K562 (cell line): ENCODE data around the gene ST6GAL1. TPM values are rescaled to one million over a fixed set of nuclear protein-coding genes. Genes with fewer than 3 reads are reported as not detected.

ENCODE experiments used
- ATF1 ChIP-seq, 2 experiments: fragments of 450-650 bp in 1 of 2; IDR thresholded peaks; 2 replicates each; pipeline ENCODE4 v1.6.1; 2016; ENCODE audit warnings: missing compliant biosample characterization in 1 of 2, missing genetic modification characterization in 1 of 2
- EHMT2 ChIP-seq: fragments of 450-650 bp; IDR thresholded peaks from 2 replicates; pipeline ENCODE4 v1.6.1; 2018; ENCODE audit warnings: antibody characterized with exemption
- JUNB ChIP-seq: fragments of 450-650 bp; formaldehyde crosslinking; conservative IDR thresholded peaks from 2 replicates; pipeline ENCODE4 v1.4.0; 2020; ENCODE audit warnings: mild to moderate bottlenecking
- KAT2B ChIP-seq: IDR thresholded peaks from one replicate; pipeline ENCODE4 v1.6.1; 2012; ENCODE audit warnings: low read depth, mild to moderate bottlenecking, control low read depth, inconsistent platforms, low read length, moderate library complexity
- PRPF4 ChIP-seq: fragments of 200-400 bp; formaldehyde crosslinking; IDR thresholded peaks from one replicate; pipeline ENCODE4 v1.6.1; 2017; ENCODE audit warnings: low read length, low read depth, mild to moderate bottlenecking; ENCODE audit not compliant: insufficient read depth, poor library complexity, severe bottlenecking
- TAF7 ChIP-seq: fragments of 450-650 bp; IDR thresholded peaks from 2 replicates; pipeline ENCODE4 v1.6.1; 2016; ENCODE audit warnings: missing genetic modification characterization, missing compliant biosample characterization
- TEAD1 ChIP-seq, 2 experiments: fragments of 450-650 bp in 1 of 2; sonication (generic) in 1 of 2; formaldehyde crosslinking; IDR thresholded peaks; 2 replicates each; pipeline versions ENCODE4 v1.4.0 to v1.8.0; 2020 to 2022; ENCODE audit warnings: mild to moderate bottlenecking in 2 of 2, missing genetic modification reagents in 1 of 2
- XRCC5 ChIP-seq: fragments of 200-400 bp; formaldehyde crosslinking; IDR thresholded peaks from 2 replicates; pipeline ENCODE4 v1.6.1; 2017; ENCODE audit warnings: low read depth, mild to moderate bottlenecking, low read length
- ZNF140 ChIP-seq: fragments of 250-450 bp; sonication (Bioruptor Pico); IDR thresholded peaks from 2 replicates; pipeline ENCODE4 v1.8.0; 2021; ENCODE audit warnings: moderate library complexity, mild to moderate bottlenecking, inconsistent platforms
- ZNF224 ChIP-seq: sonication (generic); formaldehyde crosslinking; IDR thresholded peaks from 2 replicates; pipeline ENCODE4 v1.8.0; 2022; ENCODE audit warnings: mild to moderate bottlenecking, missing genetic modification reagents
- ZNF239 ChIP-seq: fragments of 250-450 bp; sonication (Bioruptor Pico); IDR thresholded peaks from 2 replicates; pipeline ENCODE4 v1.4.0; 2020; ENCODE audit warnings: mild to moderate bottlenecking
- ZNF717 ChIP-seq: fragments of 250-450 bp; sonication (Bioruptor Pico); IDR thresholded peaks from 2 replicates; pipeline ENCODE4 v1.5.0; 2021
- ZNF780A ChIP-seq: fragments of 250-450 bp; sonication (Bioruptor Pico); IDR thresholded peaks from 2 replicates; pipeline ENCODE4 v1.5.0; 2021; ENCODE audit warnings: mild to moderate bottlenecking
- polyA plus RNA-seq, 8 experiments: library from polyadenylated mRNA; depleted of rRNA in 4 of 8; stranded (reverse) in 5 of 8; unstranded in 3 of 8; fragments of >200 nt; fragmentation: Nextera tagmentation in 2 of 8; fragmentation: Illumina TruSeq in 1 of 8; extraction: Ambion mirVana in 2 of 8; extraction: Trizol in 1 of 8; gene quantifications; 2 replicates each; pipeline versions ENCODE4 v1.2.1 to v1.2.3, GENCODE V29; 2011 to 2014; ENCODE audit warnings: inconsistent platforms in 1 of 8, missing spikeins in 1 of 8
- total RNA-seq, 7 experiments: library from RNA; depleted of rRNA in 6 of 7; stranded (reverse); fragments of >200 nt in 6 of 7; fragmentation: Illumina TruSeq in 2 of 7; extraction: Trizol in 2 of 7; gene quantifications; 2 replicates each; pipeline versions ENCODE4 v1.2.1 to v1.2.3, GENCODE V29; 2011 to 2021; ENCODE audit warnings: low replicate concordance in 1 of 7
- TF ChIP-seq, protein P1 (sequence below): sonication (generic); formaldehyde crosslinking; IDR thresholded peaks from 2 replicates; pipeline ENCODE4 v1.8.1; 2022; ENCODE audit warnings: missing genetic modification reagents
- TF ChIP-seq, protein P2 (sequence below): fragments of 250-450 bp; sonication (Bioruptor Pico); IDR thresholded peaks from 2 replicates; pipeline ENCODE4 v1.5.0; 2020; ENCODE audit warnings: mild to moderate bottlenecking, borderline replicate concordance
- TF ChIP-seq, protein P3 (sequence below): fragments of 450-650 bp; formaldehyde crosslinking; IDR thresholded peaks from 2 replicates; pipeline ENCODE4 v1.4.0; 2022; ENCODE audit warnings: mild to moderate bottlenecking, moderate library complexity
- TF ChIP-seq, protein P4 (sequence below): fragments of 450-650 bp; IDR thresholded peaks from 2 replicates; pipeline ENCODE4 v1.6.1; 2016; ENCODE audit warnings: missing biosample characterization, missing genetic modification characterization
- TF ChIP-seq, protein P5 (sequence below): fragments of 250-450 bp; sonication (Bioruptor Pico); IDR thresholded peaks from 2 replicates; pipeline ENCODE4 v1.9.0; 2021; ENCODE audit warnings: mild to moderate bottlenecking
- TF ChIP-seq, protein P6 (sequence below): sonication (generic); formaldehyde crosslinking; IDR thresholded peaks from 2 replicates; pipeline ENCODE4 v1.8.0; 2023; ENCODE audit warnings: mild to moderate bottlenecking, missing genetic modification reagents

The ST6GAL1 gene
- total and polyA plus RNA-seq, 9 of the 15 experiments (the other 6 are each of a cell fraction or from before 2014, with no cell fraction given): 31.9 to 145 (median 71.0) TPM

DNA sequence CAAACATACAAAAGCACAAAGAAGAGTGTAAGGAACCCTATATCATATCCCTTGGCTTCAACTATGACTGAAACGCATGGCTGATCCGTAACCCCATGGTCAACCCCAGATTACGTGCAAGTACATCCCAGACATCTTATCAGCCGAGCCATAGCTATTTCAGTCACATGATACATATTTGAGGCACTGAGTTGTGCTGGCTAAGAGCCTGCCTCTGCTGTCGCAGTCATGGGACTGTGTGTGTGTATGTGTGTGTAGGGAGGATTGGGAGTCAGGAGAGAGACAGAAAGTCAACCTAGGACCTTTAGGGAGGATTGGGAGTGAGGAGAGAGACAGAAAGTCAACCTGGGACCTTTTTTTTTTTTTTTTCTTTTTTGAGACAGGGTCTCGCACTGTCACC, 8.4 kb downstream of the ST6GAL1 start (continued):
- TF ChIP-seq ATF1 (CRISPR knock-in tag; IDR thresholded peaks at IDR 0.05): no peak
- TF ChIP-seq ATF1 (tag; IDR thresholded peaks at IDR 0.05): peak; percentile 76
- TF ChIP-seq, protein P1, sequence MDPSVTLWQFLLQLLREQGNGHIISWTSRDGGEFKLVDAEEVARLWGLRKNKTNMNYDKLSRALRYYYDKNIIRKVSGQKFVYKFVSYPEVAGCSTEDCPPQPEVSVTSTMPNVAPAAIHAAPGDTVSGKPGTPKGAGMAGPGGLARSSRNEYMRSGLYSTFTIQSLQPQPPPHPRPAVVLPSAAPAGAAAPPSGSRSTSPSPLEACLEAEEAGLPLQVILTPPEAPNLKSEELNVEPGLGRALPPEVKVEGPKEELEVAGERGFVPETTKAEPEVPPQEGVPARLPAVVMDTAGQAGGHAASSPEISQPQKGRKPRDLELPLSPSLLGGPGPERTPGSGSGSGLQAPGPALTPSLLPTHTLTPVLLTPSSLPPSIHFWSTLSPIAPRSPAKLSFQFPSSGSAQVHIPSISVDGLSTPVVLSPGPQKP (CRISPR knock-in tag): no peak
- TF ChIP-seq, protein P2, sequence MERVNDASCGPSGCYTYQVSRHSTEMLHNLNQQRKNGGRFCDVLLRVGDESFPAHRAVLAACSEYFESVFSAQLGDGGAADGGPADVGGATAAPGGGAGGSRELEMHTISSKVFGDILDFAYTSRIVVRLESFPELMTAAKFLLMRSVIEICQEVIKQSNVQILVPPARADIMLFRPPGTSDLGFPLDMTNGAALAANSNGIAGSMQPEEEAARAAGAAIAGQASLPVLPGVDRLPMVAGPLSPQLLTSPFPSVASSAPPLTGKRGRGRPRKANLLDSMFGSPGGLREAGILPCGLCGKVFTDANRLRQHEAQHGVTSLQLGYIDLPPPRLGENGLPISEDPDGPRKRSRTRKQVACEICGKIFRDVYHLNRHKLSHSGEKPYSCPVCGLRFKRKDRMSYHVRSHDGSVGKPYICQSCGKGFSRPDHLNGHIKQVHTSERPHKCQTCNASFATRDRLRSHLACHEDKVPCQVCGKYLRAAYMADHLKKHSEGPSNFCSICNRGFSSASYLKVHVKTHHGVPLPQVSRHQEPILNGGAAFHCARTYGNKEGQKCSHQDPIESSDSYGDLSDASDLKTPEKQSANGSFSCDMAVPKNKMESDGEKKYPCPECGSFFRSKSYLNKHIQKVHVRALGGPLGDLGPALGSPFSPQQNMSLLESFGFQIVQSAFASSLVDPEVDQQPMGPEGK (CRISPR knock-in tag): no peak
- TF ChIP-seq, protein P3, sequence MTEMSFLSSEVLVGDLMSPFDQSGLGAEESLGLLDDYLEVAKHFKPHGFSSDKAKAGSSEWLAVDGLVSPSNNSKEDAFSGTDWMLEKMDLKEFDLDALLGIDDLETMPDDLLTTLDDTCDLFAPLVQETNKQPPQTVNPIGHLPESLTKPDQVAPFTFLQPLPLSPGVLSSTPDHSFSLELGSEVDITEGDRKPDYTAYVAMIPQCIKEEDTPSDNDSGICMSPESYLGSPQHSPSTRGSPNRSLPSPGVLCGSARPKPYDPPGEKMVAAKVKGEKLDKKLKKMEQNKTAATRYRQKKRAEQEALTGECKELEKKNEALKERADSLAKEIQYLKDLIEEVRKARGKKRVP (CRISPR knock-in tag): peak; percentile 50; the same call in 1 of the 2 replicates
- no peak for TF ChIP-seq ZNF780A (CRISPR knock-in tag)
- TF ChIP-seq KAT2B: no peak
- TF ChIP-seq ZNF224 (CRISPR knock-in tag): no peak
- no peak for TF ChIP-seq ZNF717
- TF ChIP-seq TEAD1 (CRISPR knock-in tag; IDR thresholded peaks at IDR 0.05): peak in 1 of 2 experiments; percentile 94; a peak in 2 of 4 replicates
- TF ChIP-seq, protein P4, sequence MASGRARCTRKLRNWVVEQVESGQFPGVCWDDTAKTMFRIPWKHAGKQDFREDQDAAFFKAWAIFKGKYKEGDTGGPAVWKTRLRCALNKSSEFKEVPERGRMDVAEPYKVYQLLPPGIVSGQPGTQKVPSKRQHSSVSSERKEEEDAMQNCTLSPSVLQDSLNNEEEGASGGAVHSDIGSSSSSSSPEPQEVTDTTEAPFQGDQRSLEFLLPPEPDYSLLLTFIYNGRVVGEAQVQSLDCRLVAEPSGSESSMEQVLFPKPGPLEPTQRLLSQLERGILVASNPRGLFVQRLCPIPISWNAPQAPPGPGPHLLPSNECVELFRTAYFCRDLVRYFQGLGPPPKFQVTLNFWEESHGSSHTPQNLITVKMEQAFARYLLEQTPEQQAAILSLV: 0 out of 2 replicates have a peak, but pooled peaks have one; percentile 42
- TF ChIP-seq ZNF239 (CRISPR knock-in tag): peak; percentile 74
- TF ChIP-seq ZNF140: no peak
- TF ChIP-seq, protein P5, sequence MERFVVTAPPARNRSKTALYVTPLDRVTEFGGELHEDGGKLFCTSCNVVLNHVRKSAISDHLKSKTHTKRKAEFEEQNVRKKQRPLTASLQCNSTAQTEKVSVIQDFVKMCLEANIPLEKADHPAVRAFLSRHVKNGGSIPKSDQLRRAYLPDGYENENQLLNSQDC (CRISPR knock-in tag): no peak
- TF ChIP-seq XRCC5: no peak
- TF ChIP-seq PRPF4: no peak
- no peak for TF ChIP-seq JUNB (CRISPR knock-in tag)
- TF ChIP-seq EHMT2: peak; percentile 78
- TF ChIP-seq TAF7: no peak
- TF ChIP-seq, protein P6, sequence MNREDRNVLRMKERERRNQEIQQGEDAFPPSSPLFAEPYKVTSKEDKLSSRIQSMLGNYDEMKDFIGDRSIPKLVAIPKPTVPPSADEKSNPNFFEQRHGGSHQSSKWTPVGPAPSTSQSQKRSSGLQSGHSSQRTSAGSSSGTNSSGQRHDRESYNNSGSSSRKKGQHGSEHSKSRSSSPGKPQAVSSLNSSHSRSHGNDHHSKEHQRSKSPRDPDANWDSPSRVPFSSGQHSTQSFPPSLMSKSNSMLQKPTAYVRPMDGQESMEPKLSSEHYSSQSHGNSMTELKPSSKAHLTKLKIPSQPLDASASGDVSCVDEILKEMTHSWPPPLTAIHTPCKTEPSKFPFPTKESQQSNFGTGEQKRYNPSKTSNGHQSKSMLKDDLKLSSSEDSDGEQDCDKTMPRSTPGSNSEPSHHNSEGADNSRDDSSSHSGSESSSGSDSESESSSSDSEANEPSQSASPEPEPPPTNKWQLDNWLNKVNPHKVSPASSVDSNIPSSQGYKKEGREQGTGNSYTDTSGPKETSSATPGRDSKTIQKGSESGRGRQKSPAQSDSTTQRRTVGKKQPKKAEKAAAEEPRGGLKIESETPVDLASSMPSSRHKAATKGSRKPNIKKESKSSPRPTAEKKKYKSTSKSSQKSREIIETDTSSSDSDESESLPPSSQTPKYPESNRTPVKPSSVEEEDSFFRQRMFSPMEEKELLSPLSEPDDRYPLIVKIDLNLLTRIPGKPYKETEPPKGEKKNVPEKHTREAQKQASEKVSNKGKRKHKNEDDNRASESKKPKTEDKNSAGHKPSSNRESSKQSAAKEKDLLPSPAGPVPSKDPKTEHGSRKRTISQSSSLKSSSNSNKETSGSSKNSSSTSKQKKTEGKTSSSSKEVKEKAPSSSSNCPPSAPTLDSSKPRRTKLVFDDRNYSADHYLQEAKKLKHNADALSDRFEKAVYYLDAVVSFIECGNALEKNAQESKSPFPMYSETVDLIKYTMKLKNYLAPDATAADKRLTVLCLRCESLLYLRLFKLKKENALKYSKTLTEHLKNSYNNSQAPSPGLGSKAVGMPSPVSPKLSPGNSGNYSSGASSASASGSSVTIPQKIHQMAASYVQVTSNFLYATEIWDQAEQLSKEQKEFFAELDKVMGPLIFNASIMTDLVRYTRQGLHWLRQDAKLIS (CRISPR knock-in tag): no peak
